HCEC 1CT (cell line): ENCODE results near the gene NOTCH1.

Experiments used
- DNase-seq: peaks from one replicate; pipeline ENCODE4 v3.0.0-alpha.2; 2017

The NOTCH1 gene

DNA sequence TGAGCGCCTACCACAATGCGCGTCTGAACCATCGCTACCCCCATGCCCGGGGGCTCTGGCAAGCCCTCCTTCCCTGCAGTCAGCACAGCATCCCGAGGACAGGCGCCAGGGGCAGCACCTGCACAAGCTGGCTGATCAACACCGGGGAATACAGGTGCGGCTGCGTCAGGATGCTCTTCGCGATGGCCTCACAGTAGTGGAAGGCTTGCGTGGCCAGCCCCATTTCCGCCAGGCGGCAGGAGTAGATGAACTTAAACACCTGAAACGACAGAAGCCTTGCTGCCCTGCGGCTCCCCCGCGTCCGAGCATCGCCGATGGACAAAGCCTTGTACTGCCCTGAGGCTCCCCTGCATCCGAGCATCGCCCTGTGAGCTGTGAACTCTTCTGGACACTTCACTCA lies 88.5 kb downstream of the NOTCH1 start:
- DNase-seq, result no peak

DNA sequence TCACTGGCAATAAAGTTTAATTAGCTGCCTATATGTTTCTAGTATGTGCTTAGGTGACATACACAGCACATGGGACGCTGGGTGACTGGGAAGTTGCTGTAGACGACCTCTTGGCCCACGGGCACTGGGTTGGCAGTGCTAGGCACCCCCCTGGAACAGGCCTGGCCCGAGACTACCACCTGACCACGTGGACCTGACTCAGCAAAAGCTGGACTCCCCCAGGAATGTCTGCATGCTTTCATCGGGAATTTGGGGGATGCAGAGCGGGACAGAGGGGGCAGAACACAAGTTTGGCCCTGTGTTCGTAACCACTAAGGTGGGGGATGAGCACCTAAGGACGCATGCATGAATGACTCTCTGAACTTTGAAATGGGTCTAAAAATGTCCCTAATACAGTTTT lies 89.6 kb downstream of the NOTCH1 start:
- no peak for DNase-seq

- DNase-seq, result no peak
Measured at GRCh38 chr9:136455043-136456002, 90.5 kb downstream of the NOTCH1 start.

- no peak for DNase-seq
Measured at GRCh38 chr9:136454026-136454796, 91.6 kb downstream of the NOTCH1 start.

DNA sequence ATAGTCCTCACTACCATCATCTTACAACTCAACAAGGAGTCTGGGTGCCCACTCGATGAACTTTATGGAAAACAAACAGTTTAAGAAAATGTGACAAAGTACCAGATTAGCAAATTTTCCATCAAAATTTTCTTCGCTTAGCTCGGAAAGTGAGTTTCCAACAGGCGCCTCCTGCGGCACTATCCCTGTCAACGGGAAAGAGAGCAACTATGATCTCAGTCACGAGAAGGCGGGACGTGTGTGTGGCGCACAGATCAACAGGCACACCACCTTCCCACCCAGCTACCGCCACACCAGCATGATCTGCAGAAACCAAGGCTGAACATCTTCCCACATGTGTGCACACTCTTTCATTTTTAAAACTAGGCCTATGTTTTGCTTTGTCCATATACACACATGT lies 92.5 kb downstream of the NOTCH1 start:
- no peak for DNase-seq

GRCh38 chr9:136451221-136451877 lies 94.5 kb downstream of the NOTCH1 start:
- no peak for DNase-seq

DNA sequence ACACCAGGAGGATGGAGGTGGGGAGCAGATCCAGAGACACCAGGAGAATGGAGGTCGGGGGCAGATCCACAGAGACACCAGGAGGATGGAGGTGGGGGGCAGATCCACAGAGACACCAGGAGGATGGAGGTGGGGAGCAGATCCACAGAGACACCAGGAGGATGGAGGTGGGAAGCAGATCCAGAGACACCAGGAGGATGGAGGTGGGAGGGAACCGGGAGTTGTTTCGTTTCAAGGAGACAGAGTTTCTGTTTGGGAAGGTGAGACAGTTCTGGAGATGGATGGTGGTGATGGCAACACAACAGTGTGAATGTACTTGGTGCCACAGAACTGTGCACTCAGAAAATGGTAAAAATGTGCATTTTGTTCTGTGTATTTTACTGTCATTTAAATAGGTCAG lies 97.2 kb downstream of the NOTCH1 start:
- DNase-seq, result no peak

- DNase-seq, result no peak
Measured at GRCh38 chr9:136447173-136447778, 98.6 kb downstream of the NOTCH1 start.

DNA sequence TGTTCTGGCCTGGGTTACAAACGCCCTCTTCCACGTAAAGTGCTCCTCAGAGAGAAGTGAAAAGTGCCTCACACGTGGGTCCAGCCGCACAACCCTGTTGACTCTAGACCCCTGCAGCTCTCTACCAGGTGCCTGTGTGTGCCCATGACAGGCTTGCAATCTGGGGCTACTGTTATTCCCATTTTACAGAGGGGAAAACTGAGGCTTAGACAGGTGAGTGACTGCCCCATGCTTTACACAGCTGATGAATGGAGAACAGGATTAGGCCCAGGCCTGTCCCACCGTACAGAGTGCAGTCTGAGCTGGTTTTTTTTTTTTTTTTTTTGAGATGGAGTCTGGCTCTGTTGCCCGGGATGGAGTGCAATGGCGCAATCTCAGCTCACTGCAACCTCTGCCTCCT lies 100.0 kb downstream of the NOTCH1 start:
- DNase-seq, result no peak
